ENCODE data around the gene KRT26. TPM values are rescaled to one million over a fixed set of nuclear protein-coding genes. Genes with fewer than 3 reads are reported as not detected.

KRT26 gene
- total and polyA plus RNA-seq, 2 donors (not counting 1 experiment from before 2014, with no cell fraction given): not detected

DNA sequence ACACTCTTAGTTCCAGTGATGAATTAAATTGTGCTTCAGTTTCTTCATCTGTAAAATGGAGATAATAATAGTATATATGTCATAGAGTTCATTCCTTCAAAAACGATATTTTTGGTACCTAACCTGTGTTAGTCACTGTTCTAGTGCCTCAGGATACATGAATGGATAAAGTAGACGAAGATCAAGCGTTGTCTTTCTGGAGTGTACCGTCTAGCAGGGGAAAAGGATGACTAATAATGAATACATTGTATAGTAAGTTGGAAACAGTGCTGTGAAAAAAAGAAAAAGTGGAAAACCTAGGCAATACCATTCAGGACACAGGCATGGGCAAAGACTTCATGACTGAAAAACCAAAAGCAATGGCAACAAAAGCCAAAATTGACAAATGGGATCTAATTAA lies 41.8 kb upstream of the KRT26 start:
- Histone ChIP-seq H3K27ac (ENCODE audit: insufficient read depth, low read length) (no peak overlapping the region), H3K9me3 (ENCODE audit: control insufficient read depth, insufficient read depth, low read depth, low read length) (no peaks in the 10 kb centered on the region), H3K79me2 (ENCODE audit: control insufficient read depth, insufficient read depth, low read length) (peaks cover 3% of the 10 kb centered on the region), H4K20me1 (ENCODE audit: control insufficient read depth, extremely low read depth, insufficient read depth, low read length) (no peaks in the 10 kb centered on the region), H3K9ac (ENCODE audit: insufficient read depth, low read length) (no peak overlapping the region), H3K27me3 (ENCODE audit: control insufficient read depth, insufficient read depth, low read length) (peaks cover 9% of the 10 kb centered on the region), H3K4me2 (ENCODE audit: extremely low read depth, insufficient read depth, low read length) (no peak overlapping the region), H3K4me3 (replicated peaks in 1 of 4; ENCODE audit: control extremely low read depth in 1 of 4, insufficient read depth in 1 of 4, low read depth in 3 of 4, low read length in 4 of 4) (no peak overlapping the region), H3K4me1 (ENCODE audit: control insufficient read depth, extremely low read depth, insufficient read depth, low read length) (no peaks in the 10 kb centered on the region), H2AFZ (ENCODE audit: low read length) (no peak overlapping the region), H3K36me3 (ENCODE audit: control insufficient read depth, insufficient read depth, low read length) (no peaks in the 10 kb centered on the region)
- DNase-seq (ENCODE audit: low read depth in 2 of 2): peak in 1 of 2 donors; percentile 57
- TF ChIP-seq, protein P1, sequence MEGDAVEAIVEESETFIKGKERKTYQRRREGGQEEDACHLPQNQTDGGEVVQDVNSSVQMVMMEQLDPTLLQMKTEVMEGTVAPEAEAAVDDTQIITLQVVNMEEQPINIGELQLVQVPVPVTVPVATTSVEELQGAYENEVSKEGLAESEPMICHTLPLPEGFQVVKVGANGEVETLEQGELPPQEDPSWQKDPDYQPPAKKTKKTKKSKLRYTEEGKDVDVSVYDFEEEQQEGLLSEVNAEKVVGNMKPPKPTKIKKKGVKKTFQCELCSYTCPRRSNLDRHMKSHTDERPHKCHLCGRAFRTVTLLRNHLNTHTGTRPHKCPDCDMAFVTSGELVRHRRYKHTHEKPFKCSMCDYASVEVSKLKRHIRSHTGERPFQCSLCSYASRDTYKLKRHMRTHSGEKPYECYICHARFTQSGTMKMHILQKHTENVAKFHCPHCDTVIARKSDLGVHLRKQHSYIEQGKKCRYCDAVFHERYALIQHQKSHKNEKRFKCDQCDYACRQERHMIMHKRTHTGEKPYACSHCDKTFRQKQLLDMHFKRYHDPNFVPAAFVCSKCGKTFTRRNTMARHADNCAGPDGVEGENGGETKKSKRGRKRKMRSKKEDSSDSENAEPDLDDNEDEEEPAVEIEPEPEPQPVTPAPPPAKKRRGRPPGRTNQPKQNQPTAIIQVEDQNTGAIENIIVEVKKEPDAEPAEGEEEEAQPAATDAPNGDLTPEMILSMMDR (conservative IDR thresholded peaks at IDR 0.05 in 1 of 2, IDR thresholded peaks at IDR 0.05 in 1 of 2; ENCODE audit: low read depth in 1 of 2, low read length in 2 of 2): no peak
- no peak for TF ChIP-seq EZH2 (IDR thresholded peaks at IDR 0.05; ENCODE audit: low read length, missing control alignments)

DNA sequence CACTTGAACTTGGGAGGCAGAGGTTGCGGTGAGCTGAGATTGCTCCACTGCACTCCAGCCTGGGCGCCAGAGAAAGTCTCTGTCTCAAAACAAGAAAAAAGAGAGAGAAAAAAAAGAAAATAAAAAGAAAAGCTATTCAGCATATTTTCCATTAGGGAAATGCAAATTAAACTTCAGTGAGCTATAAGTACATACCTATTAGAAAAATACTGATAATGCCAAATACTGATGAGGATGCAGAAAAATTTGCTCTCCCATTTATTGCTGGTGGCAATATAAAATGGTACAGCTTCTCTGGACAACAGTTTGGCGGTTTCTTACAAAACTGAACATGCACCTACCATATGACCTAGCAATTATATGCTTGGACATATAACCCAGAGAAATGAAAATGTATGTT lies 40.6 kb upstream of the KRT26 start:
- H3K9ac ChIP-seq (ENCODE audit: insufficient read depth, low read length): no peak overlapping the region
- no peak overlapping the region for H3K4me2 ChIP-seq (ENCODE audit: extremely low read depth, insufficient read depth, low read length)
- no peak overlapping the region for H3K27ac ChIP-seq (ENCODE audit: insufficient read depth, low read length)
- no peaks in the 10 kb centered on the region for H3K36me3 ChIP-seq (ENCODE audit: control insufficient read depth, insufficient read depth, low read length)
- no peak overlapping the region for H2AFZ ChIP-seq (ENCODE audit: low read length)
- TF ChIP-seq, protein P1 (conservative IDR thresholded peaks at IDR 0.05 in 1 of 2, IDR thresholded peaks at IDR 0.05 in 1 of 2; ENCODE audit: low read depth in 1 of 2, low read length in 2 of 2): no peak
- no peak for TF ChIP-seq EZH2 (IDR thresholded peaks at IDR 0.05; ENCODE audit: low read length, missing control alignments)
- H3K27me3 ChIP-seq (ENCODE audit: control insufficient read depth, insufficient read depth, low read length): peaks cover 10% of the 10 kb centered on the region
- no peaks in the 10 kb centered on the region for H3K79me2 ChIP-seq (ENCODE audit: control insufficient read depth, insufficient read depth, low read length)
- H3K4me3 ChIP-seq (replicated peaks in 1 of 4; ENCODE audit: control extremely low read depth in 1 of 4, insufficient read depth in 1 of 4, low read depth in 3 of 4, low read length in 4 of 4): no peak overlapping the region
- no peaks in the 10 kb centered on the region for H3K4me1 ChIP-seq (ENCODE audit: control insufficient read depth, extremely low read depth, insufficient read depth, low read length)
- H3K9me3 ChIP-seq (ENCODE audit: control insufficient read depth, insufficient read depth, low read depth, low read length): no peaks in the 10 kb centered on the region
- no peaks in the 10 kb centered on the region for H4K20me1 ChIP-seq (ENCODE audit: control insufficient read depth, extremely low read depth, insufficient read depth, low read length)
- DNase-seq (ENCODE audit: low read depth in 2 of 2): no peak

DNA sequence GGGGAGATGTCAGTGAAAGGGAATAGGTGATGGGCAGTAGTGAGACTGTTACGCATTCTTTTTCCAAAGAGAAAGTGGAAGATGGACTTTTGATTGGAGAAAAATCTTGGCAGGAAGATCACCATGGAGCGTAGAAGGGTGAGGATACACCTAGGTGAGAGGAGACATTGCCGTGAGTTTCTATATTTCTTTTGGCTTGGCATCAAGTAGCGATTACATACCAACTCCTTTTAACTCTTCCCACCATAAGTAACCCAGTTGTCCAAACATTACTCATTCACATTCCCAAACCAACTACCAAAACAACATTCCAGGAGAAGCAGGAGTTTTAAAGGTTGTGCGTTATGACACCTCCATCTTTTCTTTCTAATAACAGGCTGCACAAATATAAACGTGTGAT lies 38.5 kb upstream of the KRT26 start:
- H3K4me3 ChIP-seq (replicated peaks in 1 of 4; ENCODE audit: control extremely low read depth in 1 of 4, insufficient read depth in 1 of 4, low read depth in 3 of 4, low read length in 4 of 4): no peak overlapping the region
- DNase-seq (ENCODE audit: low read depth in 2 of 2): peak in 1 of 2 donors; percentile 84
- no peaks in the 10 kb centered on the region for H3K4me1 ChIP-seq (ENCODE audit: control insufficient read depth, extremely low read depth, insufficient read depth, low read length)
- H3K27me3 ChIP-seq (ENCODE audit: control insufficient read depth, insufficient read depth, low read length): peaks cover 22% of the 10 kb centered on the region
- H2AFZ ChIP-seq (ENCODE audit: low read length): no peak overlapping the region
- no peaks in the 10 kb centered on the region for H3K36me3 ChIP-seq (ENCODE audit: control insufficient read depth, insufficient read depth, low read length)
- TF ChIP-seq EZH2 (IDR thresholded peaks at IDR 0.05; ENCODE audit: low read length, missing control alignments): no peak
- TF ChIP-seq, protein P1 (conservative IDR thresholded peaks at IDR 0.05 in 1 of 2, IDR thresholded peaks at IDR 0.05 in 1 of 2; ENCODE audit: low read depth in 1 of 2, low read length in 2 of 2): no peak
- H3K79me2 ChIP-seq (ENCODE audit: control insufficient read depth, insufficient read depth, low read length): no peaks in the 10 kb centered on the region
- no peak overlapping the region for H3K4me2 ChIP-seq (ENCODE audit: extremely low read depth, insufficient read depth, low read length)
- H3K27ac ChIP-seq (ENCODE audit: insufficient read depth, low read length): no peak overlapping the region
- H3K9ac ChIP-seq (ENCODE audit: insufficient read depth, low read length): no peak overlapping the region
- H4K20me1 ChIP-seq (ENCODE audit: control insufficient read depth, extremely low read depth, insufficient read depth, low read length): no peaks in the 10 kb centered on the region
- H3K9me3 ChIP-seq (ENCODE audit: control insufficient read depth, insufficient read depth, low read depth, low read length): no peaks in the 10 kb centered on the region

Measured in fibroblast of lung (primary cell).